ENCODE measurements around the gene SLC24A4.

The SLC24A4 gene

DNA sequence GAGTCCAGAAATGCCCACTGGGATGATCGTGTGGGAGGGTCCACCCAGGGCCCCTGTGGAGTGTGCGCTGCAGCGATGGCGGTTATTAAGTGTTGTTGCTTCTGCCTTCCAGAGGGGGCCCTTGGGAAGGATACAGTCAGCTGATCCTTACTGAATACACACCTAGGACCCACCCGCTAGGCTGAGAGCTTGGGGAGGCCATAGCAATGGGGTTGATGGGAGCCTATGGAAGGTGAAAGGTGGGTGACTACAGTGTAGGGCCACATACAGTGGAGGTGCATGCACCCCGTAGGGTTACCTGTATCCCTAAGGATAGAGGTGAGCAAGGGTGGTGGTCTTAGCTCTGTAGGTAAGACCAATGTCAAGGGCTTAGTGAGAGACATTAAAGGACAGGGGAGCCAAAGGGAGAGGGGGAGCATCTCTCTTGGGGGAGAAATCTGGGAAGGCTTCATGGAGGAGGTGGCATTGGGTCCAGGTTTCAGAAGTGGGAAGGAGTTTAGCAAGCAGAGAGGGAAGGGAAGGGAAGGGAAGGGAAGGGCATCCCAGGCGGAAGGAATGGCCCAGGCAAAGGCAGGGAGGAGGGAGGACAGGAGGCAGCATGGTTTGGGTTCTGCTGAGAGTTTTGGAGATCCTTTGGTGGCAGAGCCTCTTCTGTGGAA, 117.5 kb downstream of the SLC24A4 start:
- no peak for DNase-seq

DNA sequence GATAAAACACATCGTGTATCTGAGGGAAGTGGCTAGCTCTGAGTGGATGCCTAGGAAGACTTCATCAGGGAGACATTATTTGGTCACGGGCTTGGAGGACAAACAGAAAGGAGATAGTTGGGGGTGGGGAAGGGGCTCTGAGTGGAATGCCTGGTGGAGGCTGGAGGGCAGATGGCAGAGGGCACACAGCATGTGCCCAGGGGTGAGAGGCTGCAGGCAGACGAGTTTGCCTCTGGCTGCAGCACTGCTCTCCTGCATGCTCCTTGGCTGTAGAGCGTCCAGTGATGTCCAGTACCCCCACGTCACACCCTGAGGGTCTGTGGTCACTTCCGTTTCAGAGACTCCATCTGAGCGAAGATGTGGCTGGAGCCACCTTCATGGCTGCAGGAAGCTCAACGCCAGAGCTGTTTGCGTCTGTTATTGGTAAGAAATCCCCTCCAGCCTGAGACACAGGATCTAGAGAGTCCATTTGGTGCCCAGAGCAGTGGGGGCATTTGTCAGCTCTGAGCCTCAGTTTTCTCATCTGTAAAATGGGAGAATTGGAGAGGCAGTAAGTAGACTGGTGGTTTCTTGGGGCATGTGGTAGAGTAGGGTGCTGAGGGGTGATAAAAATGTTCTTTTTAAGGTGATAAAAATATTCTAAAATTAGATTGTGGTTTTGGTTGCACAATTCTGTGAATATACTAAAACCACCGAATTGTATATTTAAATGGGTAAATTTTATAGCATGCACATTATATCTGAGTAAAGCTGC, 119.0 kb downstream of the SLC24A4 start:
- DNase-seq: no peak

DNA sequence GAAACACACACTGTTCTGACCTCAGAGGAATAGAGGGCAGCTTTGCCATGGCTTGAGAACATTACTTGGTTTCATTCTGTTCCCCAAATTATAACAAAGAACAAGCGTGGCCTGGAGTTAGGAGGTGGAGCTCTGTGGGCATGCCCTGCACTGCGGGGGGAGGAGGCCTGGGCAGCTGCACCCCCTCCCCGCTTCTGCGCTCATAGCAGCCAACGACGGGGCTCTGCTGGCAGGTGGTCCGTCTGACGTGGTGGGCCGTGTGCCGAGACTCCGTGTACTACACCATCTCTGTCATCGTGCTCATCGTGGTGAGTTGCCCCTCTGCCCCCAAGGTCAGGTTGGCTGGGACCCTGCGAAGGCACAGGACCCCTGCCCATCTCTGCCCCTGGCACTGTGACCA, 120.2 kb downstream of the SLC24A4 start:
- DNase-seq: no peak

DNA sequence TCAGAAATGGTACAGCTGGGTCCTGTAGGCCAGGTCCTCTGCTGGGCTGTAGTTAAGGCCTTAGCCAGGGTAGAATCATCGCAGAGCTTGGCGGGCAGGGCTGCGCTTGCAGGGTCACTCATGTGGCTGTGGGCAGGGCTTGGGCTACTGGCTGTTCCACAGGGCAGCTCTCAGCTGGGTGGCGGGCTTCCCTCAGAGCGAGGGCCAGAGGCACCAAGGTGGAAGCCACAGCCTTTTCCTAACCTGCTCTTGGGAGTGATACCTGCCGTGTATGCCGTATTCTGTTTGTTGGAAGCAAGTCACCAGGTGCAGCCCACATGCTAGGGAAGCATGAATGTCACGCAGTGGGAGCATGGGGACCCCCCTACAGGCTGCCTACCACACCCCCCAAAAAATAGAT, 120.8 kb downstream of the SLC24A4 start:
- no peak for DNase-seq

DNA sequence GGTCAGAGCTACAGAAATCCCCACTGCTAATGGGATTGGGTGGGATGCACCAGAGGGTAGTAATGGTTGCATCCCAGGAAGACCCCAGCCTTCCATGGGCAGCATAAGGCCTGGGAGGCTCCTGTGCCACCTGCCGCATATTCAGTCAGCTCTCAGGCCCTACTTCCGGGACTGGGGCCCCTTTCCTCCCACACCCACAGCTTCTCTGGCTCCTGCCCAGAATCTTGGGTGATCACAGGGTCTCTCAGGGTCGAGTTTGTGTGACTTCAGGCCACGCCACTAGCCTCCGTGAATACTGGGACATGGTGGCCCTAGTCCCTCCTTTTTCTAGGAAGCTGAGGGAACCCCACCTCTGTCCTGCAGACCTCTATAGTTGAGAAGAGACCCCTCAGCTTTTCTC, 123.8 kb downstream of the SLC24A4 start:
- no peak for DNase-seq

DNA sequence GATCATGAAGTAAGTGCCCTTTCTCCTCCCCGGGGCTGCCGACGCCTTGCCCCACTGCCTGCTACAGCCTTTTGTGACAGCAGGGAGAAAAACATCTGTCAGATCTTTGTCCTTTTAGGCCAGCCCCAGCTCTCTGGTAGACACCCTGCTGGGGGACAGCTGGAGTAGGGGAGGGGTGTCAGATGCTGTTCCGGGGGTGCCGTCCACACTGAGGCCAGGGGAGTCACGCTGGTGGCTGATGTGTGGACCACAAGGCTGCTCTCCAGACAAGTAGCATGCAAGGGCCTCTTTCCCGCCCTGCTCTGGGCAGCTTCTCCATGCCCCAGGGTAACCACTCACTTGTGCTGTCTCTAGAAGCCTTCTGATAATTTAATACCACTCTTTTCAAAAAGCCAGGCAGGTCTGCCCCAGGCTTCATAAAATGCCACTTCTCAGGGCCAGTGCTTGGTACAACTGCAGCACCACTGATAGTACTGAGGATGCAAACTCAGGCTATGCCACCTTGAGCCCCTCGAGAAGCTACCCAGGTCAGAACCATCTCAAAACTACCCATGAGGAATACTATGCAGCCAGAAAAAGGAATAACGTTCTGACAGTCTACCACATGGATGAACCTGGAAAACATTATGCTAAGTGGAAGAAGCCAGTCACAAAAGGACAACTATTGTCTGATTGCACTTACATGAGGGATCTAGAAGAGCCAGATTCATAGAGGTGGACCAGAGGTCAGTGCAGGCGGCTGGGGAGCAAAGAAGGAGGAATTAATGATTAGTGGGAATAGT, 124.6 kb downstream of the SLC24A4 start:
- no peak for DNase-seq

DNA sequence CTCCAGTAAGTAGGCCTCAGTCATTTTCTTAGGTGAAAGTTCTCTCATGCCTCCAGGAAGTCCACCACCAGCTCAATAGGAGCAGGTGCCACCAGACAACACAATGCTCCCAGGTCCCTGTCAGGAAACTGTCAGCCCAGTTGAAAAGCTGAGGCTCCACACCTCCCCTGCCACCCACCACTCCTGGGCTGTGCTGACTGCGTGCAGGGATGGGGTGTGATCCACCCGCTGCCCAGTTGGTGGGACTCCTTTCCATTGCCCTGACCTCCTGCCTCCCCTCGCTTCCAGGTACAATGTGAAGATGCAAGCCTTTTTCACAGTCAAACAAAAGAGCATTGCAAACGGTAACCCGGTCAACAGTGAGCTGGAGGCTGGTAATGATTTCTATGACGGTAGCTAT, 125.8 kb downstream of the SLC24A4 start:
- DNase-seq: no peak

DNA sequence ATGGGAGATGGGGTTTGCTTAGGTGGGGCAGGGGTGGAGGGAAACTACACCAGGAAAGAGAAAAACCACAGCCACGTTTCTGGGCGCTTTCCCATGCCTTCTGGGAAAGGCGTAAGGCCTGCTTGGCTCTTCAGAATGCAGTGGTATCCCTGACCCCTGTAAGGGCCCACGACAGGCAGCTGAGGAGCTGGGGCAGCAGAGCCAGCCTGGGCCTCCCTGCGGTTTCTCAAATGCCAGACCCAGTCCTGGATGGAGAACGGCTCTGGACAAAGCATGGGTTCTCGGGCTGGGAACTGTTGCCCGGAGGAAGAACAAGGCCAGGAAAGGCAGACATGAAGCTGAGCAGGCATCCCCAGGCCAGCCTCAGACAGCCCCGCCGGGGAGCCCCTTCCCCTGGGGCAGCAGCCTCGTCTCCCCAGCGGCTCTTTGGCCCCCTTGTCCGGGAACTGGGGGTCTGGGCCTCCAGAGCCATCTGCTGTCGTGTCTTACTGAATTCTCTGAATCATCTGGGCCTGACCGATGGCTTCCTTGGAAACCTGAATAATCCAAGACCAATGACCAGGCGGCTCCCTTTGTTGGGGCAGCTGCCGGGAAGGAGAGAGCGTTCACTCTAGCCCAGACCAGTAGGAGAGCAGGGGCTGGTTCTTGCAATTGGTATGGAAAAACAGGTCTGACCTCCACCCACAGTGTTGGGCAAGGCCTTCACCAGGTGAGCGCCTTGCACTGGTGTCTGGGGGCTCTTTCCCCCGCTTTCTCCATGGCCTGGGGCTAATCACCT, 126.6 kb downstream of the SLC24A4 start:
- no peak for DNase-seq

DNA sequence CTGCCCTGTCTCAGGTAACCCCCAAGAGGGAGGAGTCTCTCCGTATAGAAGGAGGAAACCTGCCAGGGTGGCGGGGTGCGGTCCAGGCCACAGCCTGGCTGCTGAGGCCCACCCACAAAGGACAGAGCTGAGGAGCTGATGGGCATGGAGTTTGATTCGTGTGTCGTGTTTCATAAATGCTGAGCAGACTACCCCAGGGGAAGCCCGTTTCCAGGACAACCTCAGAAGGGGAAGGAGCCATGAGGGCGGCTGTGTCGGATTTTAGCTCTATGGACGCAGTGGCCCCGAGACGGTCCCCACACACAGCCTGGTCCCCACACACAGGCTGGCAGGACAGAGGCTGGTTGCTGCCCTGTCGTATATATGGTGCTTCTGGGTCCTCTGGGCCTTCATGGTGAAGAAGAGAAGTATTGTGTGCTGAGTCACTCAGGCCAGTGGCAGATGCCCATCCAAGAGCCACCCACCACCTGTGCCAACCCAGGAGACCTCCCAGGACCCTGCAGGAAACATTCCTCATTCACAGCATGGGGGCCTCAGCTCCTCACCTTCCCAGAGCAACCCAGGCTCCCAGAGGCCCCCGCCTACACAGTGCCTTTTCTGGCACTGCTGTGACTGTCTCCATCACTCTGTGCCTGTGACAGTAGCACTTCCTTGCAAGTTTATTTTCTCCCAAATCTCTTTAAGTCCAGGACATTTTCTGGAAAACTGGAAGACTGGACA, 127.5 kb downstream of the SLC24A4 start:
- no peak for DNase-seq

DNA sequence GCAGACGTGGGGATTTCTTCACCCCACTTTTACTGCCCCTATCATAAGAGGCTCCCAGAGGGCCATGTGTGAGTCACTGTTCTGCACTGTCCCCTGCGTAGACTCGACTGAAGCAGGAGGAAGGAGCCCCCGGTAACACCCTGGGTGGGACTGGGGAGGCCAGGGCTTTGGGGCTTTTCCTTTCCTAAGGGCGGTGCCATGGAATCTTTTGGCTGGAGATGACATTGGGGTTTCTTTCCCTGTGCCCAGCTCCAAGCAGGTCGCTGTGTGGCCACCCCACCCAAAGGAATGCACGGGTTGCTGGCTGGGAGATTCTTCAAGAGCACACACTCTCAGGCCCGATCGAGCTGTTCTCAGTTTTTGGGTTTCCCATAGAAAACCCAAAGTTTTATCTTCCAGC, 128.3 kb downstream of the SLC24A4 start:
- no peak for DNase-seq

DNA sequence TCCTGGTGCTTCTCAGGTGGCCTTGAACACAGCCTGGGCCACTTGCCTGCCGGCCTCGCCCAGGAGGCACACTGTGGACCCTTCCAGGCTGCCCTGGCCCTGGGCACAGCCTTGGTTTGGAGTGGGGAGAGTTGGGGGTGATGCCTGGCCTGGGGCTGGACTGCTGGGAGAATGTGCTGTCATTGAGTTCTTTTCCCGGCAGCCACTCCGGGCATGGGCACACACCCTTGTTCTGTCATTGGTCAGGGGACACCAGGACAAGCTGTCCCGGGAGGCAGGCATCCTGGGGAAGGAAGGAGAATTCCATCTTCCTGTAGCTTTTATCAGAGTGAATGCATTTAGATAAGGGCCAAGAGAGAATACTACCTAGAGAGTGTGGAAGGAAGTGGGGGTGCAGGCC, 128.8 kb downstream of the SLC24A4 start:
- DNase-seq: no peak

DNA sequence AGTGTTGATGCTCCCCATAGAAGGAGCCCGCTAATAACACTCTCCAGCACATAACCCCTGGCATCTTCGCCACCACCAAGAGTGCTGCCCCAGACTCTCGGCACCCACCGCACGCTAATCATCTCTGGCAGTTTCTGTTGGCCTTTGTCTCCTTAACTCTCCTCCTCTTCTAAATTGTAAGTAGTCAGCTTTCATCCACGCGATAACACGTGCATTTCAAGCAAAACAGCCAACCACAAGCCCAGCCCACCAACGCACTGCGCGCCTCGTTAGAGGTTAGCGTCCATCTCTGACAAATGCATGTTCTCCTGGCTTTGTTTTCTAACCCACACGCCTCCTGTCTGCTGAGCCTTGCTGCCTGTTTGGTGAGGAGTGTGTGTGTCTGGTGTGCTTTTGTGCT, 129.5 kb downstream of the SLC24A4 start:
- no peak for DNase-seq

DNA sequence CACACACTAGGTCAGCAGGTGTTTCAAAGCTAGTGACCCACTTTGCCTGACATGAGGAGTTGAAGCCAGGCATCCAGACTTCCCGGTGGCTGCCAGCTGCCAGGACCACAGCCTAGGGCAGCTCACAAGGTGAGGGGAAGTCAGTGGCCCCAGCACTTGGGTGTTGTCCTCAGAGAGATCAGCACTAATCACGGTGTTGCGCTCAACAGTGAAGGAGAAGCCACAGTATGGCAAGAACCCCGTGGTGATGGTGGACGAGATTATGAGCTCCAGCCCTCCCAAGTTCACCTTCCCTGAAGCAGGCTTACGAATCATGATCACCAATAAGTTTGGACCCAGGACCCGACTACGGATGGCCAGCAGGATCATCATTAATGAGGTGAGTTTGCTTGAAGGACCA, 130.7 kb downstream of the SLC24A4 start:
- no peak for DNase-seq

DNA sequence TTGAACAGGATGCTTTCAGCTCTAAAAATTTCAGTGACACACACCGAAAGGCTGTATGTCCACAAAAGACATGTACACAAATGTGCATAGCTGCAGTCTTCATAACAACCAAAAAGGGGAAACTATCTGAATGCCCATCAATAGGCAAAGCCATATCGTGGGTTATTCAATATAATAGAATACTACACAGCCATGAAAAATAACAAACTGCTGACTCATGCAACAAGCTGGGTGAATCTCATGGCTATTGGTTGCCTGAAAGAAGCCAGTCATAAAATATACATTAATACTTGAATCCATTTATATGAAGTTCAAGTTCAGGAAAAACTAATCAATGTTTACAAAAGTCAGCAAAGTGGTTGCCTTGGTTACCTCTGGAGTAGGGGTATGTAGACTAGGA, 132.3 kb downstream of the SLC24A4 start:
- no peak for DNase-seq

DNA sequence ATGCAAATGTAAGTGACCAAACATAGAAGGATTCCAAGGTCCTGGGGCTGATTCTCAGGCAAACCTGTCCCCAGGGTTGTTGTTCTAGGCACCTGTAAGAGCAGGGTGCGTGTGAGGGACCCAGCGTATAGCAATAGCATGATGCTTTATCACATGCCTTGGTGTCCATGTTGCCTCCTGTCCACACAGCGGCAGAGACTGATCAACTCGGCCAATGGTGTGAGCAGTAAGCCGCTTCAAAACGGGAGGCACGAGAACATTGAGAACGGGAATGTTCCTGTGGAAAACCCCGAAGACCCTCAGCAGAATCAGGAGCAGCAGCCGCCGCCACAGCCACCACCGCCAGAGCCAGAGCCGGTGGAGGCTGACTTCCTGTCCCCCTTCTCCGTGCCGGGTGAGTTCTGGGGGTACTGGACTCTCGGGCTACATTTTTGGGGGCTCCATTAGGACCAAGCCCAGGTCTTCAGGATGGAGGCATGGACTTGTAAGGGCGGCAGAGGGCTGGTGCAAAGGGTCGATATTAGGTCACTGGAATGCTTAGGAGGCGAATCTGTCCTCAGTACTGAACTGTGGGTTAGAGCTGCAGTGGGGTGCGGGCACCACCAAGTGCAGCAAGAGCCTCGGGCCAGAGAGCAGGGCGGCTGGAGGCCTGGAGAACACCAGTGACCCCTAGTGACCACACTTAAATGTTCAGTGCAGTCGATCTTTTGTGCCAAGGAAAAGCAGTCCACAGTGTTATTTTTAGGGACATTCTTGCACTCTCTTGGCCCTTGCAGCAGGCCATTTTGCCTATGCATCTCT, 133.4 kb downstream of the SLC24A4 start:
- peak; percentile 51 for DNase-seq

DNA sequence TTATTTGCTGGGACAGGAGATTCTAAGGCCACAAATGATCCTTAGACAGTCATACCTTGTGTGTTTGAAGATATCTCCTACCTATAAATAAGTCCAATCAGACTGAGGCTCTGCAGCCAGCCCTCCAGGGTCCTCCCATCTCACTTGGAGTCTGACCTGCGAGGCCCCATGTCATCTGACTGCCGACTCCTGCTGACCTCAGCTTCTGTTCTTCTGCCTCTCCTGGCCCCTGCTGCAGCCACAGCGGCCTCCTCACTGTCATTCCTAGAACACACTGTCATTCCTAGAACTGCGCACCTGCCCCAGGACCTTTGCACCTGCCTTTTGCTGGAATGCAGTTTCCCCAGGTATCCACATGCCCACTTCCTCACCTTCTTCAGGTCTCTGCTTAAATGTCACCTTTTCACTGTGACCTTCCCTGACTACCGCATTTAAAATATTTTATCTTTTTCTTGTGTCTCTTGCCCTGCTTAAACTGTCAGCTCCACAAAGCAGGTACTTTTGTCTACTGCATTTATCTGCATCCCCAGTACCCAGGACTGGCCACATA, 134.1 kb downstream of the SLC24A4 start:
- no peak for DNase-seq

DNA sequence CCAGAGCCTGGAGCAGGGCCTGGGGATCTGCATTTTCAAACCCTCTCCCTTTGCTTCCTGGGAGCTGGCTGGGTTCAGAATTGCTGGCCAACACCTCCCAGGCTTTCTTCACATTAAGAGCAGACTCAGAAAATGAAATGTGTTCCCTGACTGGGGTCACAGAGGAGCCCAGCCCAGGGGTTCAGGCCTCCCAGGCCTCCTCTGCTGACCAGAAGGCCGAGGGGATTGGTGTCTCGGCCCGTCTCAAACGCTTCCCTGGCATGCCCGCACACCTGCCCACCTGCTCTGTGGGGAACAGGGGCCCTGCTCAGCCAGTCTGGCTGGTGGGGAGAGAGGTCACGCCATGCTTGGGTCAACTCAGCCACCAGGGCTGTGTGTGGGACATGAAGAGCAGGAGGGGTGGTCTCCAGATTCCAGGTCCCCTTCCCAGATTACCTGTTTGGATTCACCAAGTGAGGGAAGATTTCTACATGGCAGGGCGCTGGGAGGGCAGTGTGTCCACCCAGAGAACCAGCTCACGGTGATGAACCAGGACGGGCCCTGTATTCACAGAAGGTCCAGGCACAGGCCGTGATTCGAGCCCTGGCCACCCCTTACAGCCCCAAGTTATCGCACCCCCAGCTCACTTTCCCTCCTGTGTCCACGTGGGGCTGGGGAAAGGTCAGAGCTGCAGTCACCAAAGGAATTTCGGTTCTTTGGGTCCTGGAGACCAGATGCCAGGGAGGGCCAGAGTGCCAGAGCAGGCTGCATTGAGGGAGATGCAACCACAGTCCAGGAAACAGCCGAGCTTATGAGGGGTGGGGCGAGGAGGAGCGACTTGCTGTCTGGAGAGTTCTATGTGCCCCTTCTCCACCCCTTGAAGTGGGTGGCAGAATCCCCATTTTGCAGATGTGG, 135.4 kb downstream of the SLC24A4 start:
- DNase-seq: no peak

DNA sequence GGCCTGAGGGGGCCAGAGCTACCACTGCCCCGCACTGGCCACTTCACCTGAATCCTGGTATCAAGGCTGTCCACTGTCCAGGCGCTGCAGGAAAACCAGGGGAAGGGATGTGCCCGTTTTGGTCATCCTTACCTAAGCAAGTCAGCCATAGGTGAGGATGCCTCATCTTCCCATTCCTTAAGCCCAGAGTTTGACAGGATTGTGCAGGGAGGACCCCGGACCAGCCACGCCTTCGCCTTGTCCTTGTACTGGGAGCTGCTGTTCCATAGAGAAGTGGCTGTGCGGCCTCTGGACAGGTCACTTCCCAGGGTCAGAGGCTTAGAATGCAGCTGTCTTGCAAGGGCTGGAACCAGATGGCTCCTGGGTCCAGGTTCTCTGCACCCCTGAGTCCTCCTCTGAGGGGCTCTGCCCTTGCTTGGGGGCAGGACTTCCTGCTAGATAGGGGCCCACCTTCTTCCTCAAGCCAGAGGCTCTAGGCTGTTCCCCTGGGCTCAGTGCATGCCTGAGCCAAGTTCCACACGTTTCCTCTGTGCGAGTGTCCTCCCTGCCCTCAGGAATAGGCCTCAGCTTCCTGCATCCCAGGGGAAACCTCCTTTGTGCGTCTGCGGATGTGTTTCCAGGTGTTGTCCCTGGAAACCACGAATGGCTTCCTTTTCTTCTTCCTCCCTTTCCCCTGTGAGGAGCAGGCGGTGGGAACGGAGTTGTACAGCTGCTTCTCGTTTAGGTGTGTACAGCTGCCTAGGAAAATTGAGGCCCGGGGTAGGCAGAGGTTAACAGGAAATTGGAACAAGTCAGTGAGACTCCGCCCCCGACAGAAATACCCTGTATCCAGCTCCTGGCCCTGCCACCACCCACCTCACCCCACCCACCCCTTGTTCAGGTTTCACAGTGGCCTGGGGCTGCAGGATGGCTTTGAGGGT, 136.3 kb downstream of the SLC24A4 start:
- no peak for DNase-seq

DNA sequence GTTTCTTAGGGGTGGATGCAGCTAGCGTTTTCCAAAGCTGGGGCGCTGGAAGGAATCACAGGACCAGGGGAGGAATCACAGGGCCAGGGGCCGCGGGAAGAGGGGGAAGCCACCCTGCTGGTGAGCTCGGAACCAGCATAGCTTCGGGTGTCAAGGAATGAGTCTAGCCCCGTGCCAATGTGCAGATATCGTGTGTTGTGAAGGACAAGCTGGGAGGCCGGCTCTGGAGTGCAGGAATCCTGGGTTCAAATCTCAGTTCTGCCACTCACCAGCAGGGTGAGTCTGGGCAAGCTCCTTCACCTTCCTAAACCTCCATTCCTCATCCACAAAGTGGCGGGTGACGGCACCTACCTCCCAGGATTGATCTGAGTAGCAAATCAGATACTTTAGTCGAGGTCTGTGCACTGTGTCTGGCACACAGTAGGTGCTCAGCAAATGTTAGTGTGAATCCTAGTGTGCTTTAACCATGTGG, 137.0 kb downstream of the SLC24A4 start:
- DNase-seq: no peak
